OCI-LY3 (cell line): Measurements from ENCODE around the gene TACR1.

Source experiments
- CTCF ChIP-seq: fragments of 200-600, 300-600 bp; sonication (generic); IDR thresholded peaks from 2 replicates; pipeline ENCODE4 v1.5.1; 2014; ENCODE audit warnings: antibody characterized with exemption, low read length, low read depth
- EZH2phosphoT487 ChIP-seq: fragments of 200-600 bp; shearing (Covaris generic); IDR thresholded peaks from 2 replicates; pipeline ENCODE4 v1.6.1; 2018; ENCODE audit warnings: antibody characterized with exemption, mixed run types, low read depth

- TF ChIP-seq CTCF (no peak), EZH2phosphoT487 (no peak)
Observed at GRCh38 chr2:75166491-75166890, 32.8 kb downstream of the TACR1 start.
